Anterior cingulate cortex (tissue), 58 donors: ENCODE measurements around the gene NMRK2.
"Not testable (repeated sequence)": the region's sequence is repeated elsewhere in the genome, so short reads cannot be mapped to it uniquely, and the experiment has no call there.

ENCODE experiments used
- DNase-seq, 58 donors: peaks; one replicate each; lab custom pipeline; 2025; lab: John Stamatoyannopoulos, UW

NMRK2 gene

DNA sequence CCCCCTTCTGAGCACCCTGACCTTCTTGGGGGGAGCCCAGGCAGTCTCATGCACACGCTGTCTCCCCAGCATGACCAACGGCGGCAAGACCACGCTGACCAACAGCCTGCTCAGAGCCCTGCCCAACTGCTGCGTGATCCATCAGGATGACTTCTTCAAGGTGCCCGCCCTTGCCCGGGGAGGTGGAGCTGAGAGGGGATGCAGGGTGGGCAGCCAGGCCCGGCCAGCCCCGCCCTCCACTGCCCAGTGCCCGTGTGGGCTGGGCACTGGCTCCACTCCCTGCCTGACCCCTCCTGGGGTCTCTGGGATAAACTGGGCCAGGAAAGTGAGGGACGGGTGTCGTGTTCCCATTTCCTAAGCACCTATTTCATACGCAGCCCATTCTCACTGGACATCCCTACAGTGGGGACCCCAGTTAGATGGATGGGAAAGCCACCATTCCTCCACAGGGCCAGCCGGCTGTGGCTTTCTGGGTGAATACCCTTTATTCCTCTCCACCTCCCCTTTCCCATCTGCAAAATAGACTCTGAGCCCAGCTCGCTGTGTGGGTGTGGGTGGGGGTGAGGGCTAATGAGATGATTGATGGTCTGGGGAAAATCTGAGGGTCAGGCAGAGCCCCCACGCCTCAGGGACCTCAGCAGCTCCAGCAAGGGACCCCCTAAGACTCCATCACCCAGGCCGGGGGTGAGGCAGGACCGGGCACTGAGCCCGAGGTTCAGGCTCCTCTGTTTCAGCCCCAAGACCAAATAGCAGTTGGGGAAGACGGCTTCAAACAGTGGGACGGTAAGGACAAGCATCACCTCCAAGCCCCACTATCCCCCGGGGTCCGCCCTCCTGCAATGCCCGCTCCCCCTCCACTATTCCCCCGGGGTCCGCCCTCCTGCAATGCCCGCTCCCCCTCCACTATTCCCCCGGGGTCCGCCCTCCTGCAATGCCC lies 3.9 kb downstream of the NMRK2 start:
- DNase-seq: no peak

DNA sequence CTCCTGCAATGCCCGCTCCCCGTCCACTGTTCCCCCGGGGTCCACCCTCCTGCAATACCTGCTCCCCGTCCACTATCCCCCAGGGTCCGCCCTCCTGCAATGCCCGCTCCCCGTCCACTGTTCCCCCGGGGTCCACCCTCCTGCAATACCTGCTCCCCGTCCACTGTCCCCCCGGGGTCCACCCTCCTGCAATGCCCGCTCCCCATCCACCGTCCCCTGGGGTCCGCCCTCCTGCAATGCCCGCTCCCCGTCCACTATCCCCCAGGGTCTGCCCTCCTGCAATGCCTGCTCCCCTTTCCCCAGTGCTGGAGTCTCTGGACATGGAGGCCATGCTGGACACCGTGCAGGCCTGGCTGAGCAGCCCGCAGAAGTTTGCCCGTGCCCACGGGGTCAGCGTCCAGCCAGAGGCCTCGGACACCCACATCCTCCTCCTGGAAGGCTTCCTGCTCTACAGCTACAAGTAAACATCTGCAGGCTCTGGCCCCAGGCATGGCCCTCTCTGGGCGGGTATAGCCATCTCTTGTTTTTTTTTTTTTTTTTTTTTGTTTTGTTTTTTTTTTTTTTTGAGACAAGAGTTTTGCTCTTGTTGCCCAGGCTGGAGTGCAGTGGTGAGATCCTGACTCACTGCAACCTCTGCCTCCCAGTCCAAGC lies 5.6 kb downstream of the NMRK2 start:
- DNase-seq: not testable (repeated sequence)

DNA sequence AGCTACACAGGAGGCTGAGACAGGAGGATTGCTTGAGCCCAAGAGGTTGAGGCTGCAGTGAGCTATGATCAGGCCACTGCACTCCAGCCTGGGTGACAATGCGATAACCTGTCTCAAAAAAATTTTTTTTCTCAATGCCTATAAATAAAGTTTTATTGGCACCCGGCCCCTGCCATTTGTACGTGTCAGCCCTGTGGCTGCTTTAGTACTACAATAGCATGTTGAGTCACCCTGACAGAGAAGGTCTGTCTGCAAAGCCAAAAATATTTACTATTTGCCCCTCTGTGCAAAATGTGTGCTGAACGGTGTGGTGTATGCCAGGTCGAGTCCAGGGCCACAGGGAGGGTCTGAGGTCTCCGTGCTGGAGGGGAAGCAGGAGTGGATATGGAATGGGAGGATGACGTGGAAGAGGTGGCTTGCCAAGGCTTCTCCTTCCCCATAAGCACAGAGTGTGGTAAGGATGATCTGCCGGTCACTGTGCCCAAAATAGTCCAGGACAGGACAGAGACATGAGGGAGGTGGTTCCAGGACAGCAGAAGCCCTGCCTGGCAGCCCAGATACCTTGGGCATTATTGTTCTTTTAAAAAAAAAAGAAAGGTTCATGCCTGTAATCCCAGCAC lies 10.0 kb downstream of the NMRK2 start:
- DNase-seq: no peak

DNA sequence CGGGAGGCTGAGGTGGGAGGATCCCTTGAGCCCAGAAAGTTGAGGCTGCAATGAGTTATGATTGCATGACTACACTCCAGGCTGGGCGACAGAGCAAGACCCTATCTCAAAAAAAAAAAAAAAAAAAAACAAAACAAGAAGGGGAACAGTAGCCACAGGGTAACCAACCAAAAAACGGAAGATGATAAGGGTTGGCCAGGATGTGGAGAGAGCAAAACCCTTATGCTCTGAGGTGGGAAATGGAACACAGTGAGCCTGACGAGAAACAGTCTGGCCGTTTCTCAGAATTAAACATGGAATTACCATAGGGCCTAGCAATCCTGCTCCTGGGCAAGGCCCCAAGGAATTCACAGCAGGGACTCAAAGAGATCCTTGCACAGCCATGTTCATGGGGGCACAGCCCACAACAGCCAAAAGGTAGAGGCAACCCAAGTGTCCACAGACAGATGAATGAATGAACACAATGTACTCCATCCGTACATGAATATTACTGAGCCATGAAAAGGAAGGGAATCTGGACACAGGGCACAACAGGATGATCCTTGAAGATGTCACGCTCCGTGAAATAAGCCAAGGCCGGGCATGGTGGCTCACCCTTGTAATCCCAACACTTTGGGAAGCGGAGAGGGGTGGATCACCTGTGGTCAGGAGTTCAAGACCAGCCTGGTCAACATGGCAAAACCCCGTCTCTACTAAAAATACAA lies 11.3 kb downstream of the NMRK2 start:
- no peak for DNase-seq

DNA sequence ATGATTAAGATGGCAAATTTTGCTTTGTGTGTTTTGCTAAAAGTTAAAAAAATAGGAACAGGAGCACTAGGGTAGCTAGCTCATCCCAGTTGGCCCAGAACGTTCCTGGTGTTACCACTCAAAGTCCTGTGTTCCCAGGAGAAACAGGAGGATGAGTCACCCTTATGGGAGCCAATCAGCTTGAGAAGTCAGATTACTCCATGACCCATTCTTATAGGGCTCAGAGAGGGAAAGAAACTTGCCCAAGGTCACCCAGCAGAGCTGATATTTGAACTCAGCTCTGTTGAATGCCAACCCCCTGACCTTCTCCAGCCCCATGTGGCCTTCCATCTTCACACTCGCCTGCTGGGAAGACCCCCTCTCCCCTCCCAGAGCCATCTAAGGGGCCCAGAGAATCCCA lies 13.0 kb downstream of the NMRK2 start:
- DNase-seq: no peak

DNA sequence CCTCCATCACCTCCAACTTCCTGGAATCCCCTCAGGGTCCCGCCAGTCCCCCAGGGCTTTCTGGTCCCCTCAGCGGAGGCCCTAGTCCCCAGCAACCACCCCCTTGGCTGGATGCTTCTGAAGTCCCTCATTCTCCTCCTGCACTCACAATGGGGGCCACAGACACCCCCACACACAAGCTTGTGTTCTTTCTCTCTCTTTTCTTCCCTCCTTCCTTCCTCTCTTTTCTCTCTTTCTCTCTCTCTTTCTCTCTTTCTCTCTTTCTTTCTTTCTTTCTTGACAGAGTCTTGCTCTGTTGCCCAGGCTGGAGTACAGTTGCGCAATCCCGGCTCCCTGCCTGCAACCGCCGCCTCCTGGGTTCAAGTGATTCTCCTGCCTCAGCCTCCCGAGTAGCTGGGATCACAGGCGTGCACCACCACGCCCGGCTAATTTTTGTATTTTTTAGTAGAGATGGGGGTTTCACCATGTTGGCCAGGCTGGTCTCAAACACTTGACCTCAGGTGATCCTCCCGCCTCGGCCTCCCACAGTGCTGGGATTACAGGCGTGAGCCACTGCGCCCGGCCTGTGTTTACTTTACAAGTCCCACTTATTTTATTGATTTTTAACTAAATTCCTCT lies 14.6 kb downstream of the NMRK2 start:
- not testable (repeated sequence) for DNase-seq

DNA sequence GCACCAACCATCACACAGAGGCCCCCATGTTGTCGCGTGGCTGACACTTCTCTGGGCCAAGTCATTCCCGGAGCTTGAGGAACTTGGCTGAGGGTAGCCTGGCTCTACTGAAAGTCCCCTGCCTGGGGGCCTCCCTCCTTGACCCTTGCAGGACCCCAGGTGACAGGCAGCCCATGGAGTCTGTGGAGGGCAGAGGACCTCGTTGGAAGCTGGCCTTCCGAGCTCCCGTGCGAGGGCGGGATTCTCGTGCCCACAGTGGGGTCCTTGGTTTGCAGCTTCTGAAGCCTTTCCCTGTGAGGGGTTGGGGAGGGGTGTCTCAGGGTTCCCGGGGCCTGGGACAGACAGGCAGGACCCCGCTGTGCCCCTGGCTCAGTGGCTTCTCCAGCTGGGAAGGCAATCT lies 16.4 kb downstream of the NMRK2 start:
- DNase-seq: no peak

DNA sequence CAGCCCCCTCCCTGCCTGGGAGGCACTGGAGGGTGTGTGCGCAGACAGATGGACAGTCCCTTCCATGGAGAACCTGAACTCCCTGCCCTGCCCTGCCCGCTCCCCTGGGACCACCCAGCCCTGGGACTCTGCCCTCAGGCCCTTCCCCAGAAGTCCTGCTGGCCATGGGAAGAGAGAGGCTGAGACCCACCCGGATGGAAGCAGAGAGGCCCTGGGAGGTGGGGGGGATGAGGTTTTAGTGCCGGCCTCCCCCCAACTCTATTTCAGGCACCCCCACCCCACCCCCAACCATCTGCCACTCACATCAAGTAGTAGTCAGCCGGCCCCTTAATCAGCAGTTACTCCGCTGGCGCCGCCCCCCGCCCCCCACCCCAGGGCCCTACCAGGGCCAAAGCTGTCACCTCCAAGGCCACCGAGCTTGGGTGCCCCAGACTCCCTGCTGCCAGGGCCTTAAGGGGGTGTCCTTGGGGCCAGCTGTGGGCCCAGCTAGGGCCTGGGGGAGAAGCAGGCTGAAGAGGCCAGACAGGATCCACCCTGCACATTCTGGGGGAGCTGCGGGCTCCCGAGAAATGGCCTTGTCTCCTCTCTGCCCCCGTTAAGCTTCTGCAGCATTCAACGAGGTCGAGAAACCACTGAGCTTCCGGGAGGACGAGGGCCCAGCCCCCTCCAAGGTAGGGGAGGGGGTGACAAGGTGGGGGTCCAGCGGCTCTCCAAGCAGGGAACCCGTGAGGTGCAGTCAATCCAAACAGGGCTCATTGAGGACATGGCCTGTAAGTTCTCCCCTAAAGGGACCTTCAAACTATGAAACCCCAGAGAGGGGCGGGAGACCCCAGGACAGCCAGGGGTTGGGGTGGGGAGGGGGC lies 17.4 kb downstream of the NMRK2 start:
- no peak for DNase-seq

DNA sequence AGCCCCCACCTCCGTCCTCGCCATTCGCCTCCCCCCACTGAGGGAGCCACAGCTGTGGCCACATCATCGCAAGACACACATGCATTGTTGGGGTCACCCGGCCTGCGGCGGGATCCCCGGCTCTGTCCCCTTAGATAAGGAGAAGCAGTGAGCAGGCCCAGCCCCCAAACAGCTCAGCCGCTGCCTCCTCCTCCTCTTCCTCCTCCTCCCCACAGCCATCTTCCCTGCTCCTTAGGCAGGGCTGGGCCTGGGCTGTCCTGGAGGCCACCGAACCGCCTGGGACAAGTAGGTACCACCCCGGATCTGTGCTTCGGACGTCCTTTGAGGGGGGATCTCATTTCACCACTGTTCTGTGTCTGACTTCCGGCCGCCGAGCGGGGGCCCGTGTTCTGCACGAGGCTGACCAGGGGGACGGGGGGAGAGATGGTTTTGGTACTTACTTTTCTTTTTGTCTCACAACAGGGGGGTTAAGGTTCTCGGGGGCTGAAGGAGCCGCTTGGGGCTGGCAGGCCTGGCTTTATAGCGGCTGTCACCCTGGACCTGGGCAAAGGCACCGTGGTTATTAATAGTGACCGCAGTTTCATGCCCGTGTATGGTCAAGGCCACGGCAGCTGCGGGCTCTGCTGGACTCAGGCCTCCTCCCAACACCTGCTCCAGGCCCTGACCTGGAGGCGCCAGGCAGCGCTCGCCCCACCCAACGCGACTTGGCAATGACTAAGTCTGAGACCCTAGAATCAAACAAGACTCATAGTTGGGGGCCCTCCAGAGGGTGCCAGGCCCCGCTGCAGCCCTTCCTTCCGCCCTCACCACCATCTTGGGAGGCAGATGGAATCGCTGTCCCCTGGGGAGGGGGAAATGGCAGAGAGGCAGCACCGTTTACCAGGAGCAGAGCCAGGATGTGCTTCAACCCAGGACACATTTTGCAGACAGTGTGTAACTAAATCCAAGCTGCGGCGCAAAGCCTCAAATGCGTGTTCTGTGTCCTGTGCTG lies 18.3 kb downstream of the NMRK2 start:
- DNase-seq: no peak

DNA sequence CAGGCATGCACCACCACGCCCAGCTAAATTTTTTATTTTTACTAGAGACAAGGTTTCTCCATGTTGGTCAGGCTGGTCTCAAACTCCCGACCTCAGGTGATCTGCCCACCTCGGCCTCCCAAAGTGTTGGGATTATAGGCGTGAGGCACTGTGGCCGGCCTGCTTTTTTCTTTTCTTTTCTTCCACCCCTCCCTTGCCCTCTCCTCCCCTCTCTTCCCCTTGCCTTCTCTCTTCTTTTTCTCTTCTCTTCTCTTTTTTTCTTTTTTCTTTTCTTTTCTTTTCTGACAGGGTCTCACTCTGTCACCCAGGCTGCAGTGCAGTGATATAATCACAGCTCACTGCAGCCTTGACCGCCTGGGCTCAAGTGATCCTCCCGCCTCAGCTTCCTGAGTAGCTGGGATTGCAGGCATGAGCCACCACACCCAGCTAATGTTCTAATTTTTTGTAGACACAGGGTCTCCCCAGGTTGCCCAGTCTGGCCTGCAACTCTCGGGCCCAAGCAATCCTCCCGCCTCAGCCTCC lies 19.9 kb downstream of the NMRK2 start:
- DNase-seq: not testable (repeated sequence)

DNA sequence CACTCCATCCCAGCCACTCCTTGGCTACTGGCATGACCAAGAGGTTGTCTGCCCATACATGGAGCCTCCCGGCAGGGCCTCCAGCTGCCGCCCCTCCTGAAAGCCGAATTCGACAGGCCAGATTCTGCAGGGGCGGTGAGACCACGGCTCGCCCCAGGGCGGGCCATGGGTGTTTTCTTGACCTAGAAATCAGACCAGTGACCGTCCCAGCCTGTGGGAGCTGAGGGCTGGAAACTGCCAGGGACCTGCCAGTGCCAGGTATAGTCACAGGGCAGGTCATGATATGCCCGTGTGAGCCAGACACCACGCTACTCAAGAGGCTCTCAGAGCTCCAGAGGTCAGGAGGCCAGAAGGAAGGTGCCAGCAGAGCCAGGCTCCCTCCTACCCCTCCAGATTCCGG lies 21.2 kb downstream of the NMRK2 start:
- DNase-seq: no peak

DNA sequence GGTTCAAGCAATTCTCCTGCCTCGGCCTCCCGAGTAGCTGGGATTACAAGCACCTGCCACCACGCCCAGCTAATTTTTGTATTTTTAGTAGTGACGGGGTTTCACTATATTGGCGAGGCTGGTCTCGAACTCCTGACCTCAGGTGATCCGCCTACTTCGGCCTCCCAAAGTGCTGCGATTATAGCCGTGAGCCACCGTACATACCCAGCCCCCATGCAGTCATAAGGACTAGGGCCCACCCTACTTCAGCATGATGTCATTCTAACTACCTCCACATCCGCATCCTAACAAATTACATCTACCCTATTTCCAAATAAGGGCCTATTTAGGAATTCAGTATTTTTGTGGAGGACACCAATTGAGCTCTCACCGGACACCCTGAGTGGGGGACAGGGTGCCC lies 22.4 kb downstream of the NMRK2 start:
- DNase-seq: not testable (repeated sequence)

DNA sequence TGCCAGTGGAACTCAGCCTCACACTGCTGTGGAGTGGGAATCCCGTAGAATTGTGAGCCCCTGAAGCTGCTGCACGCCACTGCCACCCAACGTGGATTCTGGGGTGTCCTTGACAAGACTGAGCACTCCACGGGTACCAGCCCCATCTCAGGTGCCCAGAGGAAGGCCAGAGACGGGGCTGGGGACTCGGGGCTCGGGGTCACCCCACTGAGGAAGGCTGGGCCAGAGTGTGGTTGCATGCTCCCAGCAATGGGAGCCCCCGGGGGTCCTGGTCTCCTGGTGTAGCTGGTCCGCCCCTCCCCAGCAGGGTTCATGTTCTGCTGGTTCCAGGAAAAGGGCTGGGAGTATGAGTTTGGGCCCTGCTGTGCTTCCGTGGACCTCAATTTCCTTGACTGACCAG lies 22.8 kb downstream of the NMRK2 start:
- DNase-seq: no peak

DNA sequence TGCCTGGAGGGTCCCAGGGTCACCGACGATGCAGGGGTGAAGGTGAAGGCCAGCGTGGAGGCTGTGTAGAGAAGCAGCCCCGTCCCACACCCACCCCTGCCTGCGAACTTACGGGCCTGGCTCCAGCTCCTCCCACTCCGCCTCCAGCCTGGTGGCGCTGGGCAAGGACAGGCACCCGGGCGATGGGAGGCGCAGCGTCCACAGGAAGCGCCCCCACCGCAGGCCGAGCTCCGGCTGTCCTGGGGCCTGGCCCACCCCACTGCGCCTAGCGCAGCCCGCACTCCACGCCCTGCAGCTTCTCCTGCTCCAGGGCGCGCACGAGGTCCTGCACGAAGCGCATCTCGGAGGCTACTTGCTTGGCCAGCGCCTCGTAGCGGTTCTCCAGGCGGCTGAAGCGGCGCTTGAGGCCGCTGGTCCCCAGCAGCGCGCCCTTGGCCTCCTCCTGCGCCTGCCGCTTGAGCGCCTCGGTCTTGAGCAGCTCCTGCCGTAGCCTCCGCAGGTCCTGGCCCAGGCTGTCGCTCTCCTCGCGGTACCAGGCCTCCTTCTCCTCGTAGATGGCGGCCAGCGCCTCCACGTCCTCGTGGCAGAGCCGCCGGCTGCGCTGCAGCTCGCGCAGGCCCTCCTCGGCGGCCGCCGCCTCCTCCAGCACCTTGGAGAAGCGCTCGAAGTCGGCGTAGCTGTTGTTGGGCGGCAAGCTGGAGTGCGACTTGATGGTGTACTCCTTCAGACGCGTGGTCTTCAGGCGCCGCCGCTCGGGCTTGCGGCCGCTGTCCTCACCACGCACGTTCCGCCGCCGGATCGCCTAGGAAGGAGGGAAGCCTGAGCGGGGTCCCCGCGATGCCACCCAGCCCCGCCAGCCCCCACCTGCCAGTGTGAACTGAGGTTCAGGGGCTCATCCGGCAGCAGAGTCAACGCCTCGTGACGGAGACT lies 26.2 kb downstream of the NMRK2 start:
- no peak for DNase-seq

DNA sequence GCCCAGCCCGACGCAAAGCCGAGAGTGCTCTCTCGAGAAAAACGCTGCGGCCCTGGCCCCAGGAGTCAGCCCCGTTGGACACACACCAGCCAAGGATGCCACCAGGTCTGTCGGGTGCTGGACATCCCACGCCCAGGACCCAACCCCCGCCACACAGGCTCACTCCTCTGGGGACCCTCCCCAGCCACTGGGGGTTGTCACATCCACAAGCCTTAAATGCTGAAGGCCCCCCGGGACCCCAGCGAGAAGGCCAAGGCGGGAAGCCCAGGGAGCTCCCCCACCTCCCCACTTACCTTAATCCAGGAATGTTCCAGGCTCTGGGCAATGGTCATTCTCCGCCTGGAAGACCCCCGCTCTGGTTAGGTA lies 26.9 kb downstream of the NMRK2 start:
- DNase-seq: no peak

DNA sequence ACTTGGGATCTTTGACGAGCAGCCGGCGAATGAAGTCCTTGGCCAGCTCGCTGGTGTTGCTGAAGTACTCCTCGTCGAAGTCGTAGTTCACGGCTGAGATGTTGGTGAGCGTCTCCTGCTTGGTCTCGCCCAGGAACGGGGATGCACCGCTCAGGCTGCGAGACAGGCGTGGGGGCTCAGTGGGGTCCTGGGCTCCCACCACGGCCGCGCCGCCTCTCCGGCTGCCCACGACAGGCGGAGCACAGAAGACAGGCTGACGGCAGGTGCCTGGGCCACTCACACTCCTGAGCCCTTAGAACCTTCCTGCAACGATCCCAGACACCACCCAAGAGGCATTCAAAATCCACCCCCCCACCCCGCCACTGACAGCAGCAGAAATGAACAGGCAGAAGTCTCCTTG lies 28.1 kb downstream of the NMRK2 start:
- no peak for DNase-seq
